Epithelial cell of esophagus (primary cell): ENCODE data around the gene RPTOR.

Experiments
- DNase-seq: peaks from one replicate; pipeline ENCODE4 v3.0.0; 2010; ENCODE audit warnings: low read depth
- H3K4me3 ChIP-seq: 2 replicates; pipeline ENCODE4 v1.5.1; 2011; ENCODE audit warnings: mild to moderate bottlenecking, low read length, control low read depth
- TF ChIP-seq, protein P1 (sequence below): IDR thresholded peaks from 2 replicates; pipeline ENCODE4 v1.5.1; 2011; ENCODE audit warnings: low read depth, mild to moderate bottlenecking, low read length, control low read depth, inconsistent platforms; ENCODE audit not compliant: insufficient read depth; ENCODE audit errors: missing control alignments

The RPTOR gene

GRCh38 chr17:80892019-80892855, 347.6 kb downstream of the RPTOR start:
- H3K4me3 ChIP-seq = no peak overlapping the region
- DNase-seq = peak; percentile 99

DNA sequence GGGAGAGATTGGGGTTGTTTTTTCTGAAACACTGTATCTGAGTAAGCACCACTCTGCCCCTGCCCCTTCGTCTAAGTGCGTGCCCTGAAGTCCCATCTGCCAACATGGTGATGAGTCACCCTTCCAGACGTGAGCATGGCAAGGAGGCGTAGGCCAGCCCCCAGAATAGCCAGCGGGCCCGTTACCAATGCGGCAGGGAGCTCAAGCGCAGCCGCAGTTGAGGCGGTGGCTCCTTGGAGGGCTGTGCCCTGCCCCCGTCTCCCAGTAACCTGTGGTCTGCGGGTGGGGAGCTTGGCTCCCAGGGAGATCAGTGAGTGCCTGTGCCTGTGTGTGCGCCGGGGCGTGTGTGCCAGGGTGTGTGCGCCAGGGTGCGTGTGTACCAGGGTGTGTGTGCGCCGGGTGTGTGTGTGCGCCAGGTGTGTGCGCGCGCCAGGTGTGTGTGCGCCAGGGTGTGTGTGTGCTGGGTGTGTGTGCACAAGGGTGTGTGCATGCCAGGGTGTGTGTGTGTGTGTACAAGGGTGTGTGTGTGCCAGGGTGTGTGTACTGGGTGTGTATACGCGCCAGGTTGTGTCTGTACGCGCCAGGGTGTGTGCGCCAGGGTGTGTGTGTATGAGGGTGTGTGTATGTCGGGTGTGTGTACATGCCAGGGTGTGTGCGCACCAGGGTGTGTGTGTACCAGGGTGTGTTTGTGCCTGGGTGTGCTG, 348.4 kb downstream of the RPTOR start:
- DNase-seq = peak; percentile 85
- TF ChIP-seq, protein P1, sequence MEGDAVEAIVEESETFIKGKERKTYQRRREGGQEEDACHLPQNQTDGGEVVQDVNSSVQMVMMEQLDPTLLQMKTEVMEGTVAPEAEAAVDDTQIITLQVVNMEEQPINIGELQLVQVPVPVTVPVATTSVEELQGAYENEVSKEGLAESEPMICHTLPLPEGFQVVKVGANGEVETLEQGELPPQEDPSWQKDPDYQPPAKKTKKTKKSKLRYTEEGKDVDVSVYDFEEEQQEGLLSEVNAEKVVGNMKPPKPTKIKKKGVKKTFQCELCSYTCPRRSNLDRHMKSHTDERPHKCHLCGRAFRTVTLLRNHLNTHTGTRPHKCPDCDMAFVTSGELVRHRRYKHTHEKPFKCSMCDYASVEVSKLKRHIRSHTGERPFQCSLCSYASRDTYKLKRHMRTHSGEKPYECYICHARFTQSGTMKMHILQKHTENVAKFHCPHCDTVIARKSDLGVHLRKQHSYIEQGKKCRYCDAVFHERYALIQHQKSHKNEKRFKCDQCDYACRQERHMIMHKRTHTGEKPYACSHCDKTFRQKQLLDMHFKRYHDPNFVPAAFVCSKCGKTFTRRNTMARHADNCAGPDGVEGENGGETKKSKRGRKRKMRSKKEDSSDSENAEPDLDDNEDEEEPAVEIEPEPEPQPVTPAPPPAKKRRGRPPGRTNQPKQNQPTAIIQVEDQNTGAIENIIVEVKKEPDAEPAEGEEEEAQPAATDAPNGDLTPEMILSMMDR = no peak
- no peak overlapping the region for H3K4me3 ChIP-seq

More at GRCh38 chr17:80892019-80892855, 347.6 kb downstream of the RPTOR start:
- TF ChIP-seq, protein P1 = no peak

DNA sequence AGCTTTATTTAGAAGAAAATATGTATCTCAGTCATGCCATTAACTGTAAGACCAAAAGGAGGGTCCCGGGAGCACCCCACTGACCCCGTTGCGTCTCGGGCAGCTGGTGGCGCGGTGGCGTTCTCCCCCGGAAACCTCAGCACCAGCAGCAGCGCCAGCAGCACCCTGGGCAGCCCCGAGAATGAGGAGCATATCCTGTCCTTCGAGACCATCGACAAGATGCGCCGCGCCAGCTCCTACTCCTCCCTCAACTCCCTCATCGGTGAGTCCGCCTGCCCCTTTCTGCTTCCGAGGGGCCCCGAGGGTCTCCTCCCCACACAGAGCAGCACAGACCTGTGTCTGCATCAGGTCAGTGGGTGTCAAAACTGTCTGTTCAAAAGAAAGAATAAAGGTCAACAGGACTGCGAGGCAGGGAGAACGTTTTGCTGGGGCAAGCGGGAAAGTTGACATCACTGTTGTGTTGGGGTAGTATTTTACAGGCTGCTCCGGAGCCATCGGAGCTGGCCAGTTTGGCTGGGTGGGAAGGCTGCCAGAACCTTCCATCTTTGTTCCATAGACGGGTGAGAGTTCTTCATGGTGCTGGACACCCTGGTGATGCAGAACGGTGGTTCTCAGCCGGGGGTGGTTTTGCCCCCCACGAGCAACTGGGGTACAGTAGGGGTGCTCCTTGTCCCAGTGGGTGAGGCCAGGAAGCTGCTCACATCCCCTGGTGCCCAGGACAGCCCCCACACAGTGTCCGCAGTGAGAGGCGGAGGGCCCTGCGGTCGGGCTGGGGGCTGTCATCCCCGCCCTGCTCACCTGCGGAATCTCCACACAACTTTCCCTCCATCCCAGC, 349.2 kb downstream of the RPTOR start:
- TF ChIP-seq, protein P1 = no peak
- no peak for DNase-seq
- no peak overlapping the region for H3K4me3 ChIP-seq

DNA sequence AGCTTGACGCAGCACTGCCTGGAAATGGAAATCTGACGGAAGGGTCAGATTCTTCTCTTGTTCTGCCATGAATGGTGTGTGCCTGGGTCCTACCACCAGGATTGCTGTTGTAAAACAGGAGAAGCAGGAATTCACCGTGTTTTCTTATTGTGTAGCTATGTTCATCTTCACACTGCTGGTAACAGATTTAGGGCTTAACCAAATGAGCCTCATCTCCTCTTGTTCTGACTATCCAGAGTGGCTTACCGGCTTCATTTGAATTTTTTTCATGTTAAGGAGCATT, 349.7 kb downstream of the RPTOR start:
- no peak overlapping the region for H3K4me3 ChIP-seq
- TF ChIP-seq, protein P1 = peak; percentile 27
- DNase-seq = no peak

DNA sequence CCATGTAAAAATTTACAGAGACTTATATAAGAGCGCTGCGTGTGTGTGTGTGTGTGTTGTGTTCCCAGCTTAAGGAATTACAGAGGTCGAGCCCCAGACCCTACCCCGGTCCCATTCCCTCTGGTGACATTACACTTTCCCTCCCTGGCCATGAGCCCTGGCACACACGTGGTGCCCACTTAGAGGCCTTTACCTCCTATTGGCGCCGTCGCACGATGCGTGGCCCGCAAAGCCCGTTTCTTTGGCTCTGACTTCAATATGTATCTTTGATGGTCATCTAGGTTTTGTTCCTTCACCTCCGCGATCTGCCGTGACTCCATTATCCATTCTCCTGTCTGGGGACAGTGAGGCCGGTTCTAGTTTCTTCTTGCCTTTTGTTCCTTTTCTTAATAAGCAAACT, 350.1 kb downstream of the RPTOR start:
- H3K4me3 ChIP-seq = no peak overlapping the region
- DNase-seq = no peak
- TF ChIP-seq, protein P1 = no peak

GRCh38 chr17:80895366-80895765, 350.7 kb downstream of the RPTOR start:
- TF ChIP-seq, protein P1 = no peak
- no peak for DNase-seq
- no peak overlapping the region for H3K4me3 ChIP-seq
